GM12891 (cell line): Measurements from ENCODE around the gene SPOCK1.

Experiments
- POLR2A ChIP-seq: IDR thresholded peaks from 2 replicates; pipeline ENCODE4 v1.6.1; 2011; ENCODE audit warnings: low read depth, low read length, control low read depth
- POLR2AphosphoS5 ChIP-seq: IDR thresholded peaks from 2 replicates; pipeline ENCODE4 v1.6.1; 2011; ENCODE audit warnings: low read depth, low read length, control low read depth

- no peak for TF ChIP-seq POLR2A
- TF ChIP-seq POLR2AphosphoS5: no peak
These were observed 280.2 kb downstream of the SPOCK1 start for GRCh38 chr5:137218896-137219295.
